HEK293 (cell line): Measurements from ENCODE around the gene NDST1.
A peak's percentile ranks its signal among the peaks of the same experiment; 100 is the strongest.

Experiments used
- CTCF ChIA-PET: fragments of 350-600 bp; formaldehyde crosslinking; extraction: SDS; loops from one replicate; lab custom pipeline; 2021; ENCODE audit warnings: antibody characterized with exemption; lab: Yijun Ruan, JAX
- POLR2A ChIA-PET: fragments of 300-600 bp; formaldehyde crosslinking; extraction: SDS; loops from one replicate; lab custom pipeline; 2020; ENCODE audit warnings: antibody characterized with exemption, inconsistent platforms; lab: Yijun Ruan, JAX
- H3K27ac ChIP-seq: fragments of 200-500 bp; sonication (Bioruptor generic); 2 replicates; pipeline ENCODE4 v1.5.1; 2014; ENCODE audit warnings: low read depth, low read length, control low read depth, inconsistent platforms; ENCODE audit errors: extremely low read depth
- H3K36me3 ChIP-seq, 2 experiments: fragments of 200-500 bp in 1 of 2; sonication (Bioruptor generic) in 1 of 2; 1 replicate in 1 of 2; 2 replicates in 1 of 2; pipeline ENCODE4 v1.5.1; 2014 to 2017; ENCODE audit warnings: inconsistent platforms in 2 of 2, low read length in 2 of 2; ENCODE audit not compliant: control insufficient read depth in 2 of 2, insufficient read depth in 1 of 2
- H3K4me1 ChIP-seq: fragments of 200-500 bp; sonication (Bioruptor generic); 2 replicates; pipeline ENCODE4 v1.5.1; 2014; ENCODE audit warnings: mild to moderate bottlenecking, low read length, inconsistent platforms; ENCODE audit not compliant: control insufficient read depth, insufficient read depth
- H3K4me3 ChIP-seq: 2 replicates; pipeline ENCODE4 v1.5.1; 2011; ENCODE audit warnings: low read depth, mild to moderate bottlenecking, control low read depth, low read length, moderate library complexity
- H3K9me3 ChIP-seq: fragments of 200-500 bp; sonication (Bioruptor generic); 2 replicates; pipeline ENCODE4 v1.5.1; 2014; ENCODE audit warnings: low read depth, low read length, inconsistent platforms; ENCODE audit not compliant: control insufficient read depth, insufficient read depth
- EGR2 ChIP-seq: fragments of 450-650 bp; formaldehyde crosslinking; IDR thresholded peaks from 2 replicates; pipeline ENCODE4 v1.5.1; 2016; ENCODE audit warnings: low read depth, missing biosample characterization, missing genetic modification characterization
- GLIS1 ChIP-seq: fragments of 450-650 bp; formaldehyde crosslinking; IDR thresholded peaks from 2 replicates; pipeline ENCODE4 v1.5.1; 2016; ENCODE audit warnings: missing biosample characterization, missing genetic modification characterization
- PRDM1 ChIP-seq: fragments of 450-650 bp; formaldehyde crosslinking; IDR thresholded peaks from 2 replicates; pipeline ENCODE4; 2016; ENCODE audit warnings: missing biosample characterization, missing genetic modification characterization
- ZFHX2 ChIP-seq: fragments of 450-650 bp; formaldehyde crosslinking; conservative IDR thresholded peaks from 2 replicates; pipeline ENCODE4 v1.5.1; 2016; ENCODE audit warnings: missing biosample characterization, missing genetic modification characterization
- ZNF175 ChIP-seq: fragments of 450-650 bp; formaldehyde crosslinking; IDR thresholded peaks from 2 replicates; pipeline ENCODE4 v1.5.1; 2016; ENCODE audit warnings: missing biosample characterization, missing genetic modification characterization
- ZNF433 ChIP-seq: fragments of 450-650 bp; formaldehyde crosslinking; IDR thresholded peaks from 2 replicates; pipeline ENCODE4 v1.5.1; 2016; ENCODE audit warnings: missing biosample characterization, missing genetic modification characterization, low read depth
- ZNF473 ChIP-seq: fragments of 450-650 bp; formaldehyde crosslinking; IDR thresholded peaks from 2 replicates; pipeline ENCODE4 v1.5.1; 2017; ENCODE audit warnings: missing biosample characterization, missing genetic modification characterization
- ZNF624 ChIP-seq: fragments of 450-650 bp; formaldehyde crosslinking; IDR thresholded peaks from 2 replicates; pipeline ENCODE4 v1.5.1; 2017; ENCODE audit warnings: missing biosample characterization, missing genetic modification characterization
- ZNF626 ChIP-seq: fragments of 450-650 bp; sonication (Bioruptor Pico); formaldehyde crosslinking; IDR thresholded peaks from 2 replicates; pipeline ENCODE4 v1.5.1; 2018; ENCODE audit warnings: missing biosample characterization, missing genetic modification characterization, inconsistent platforms
- ZNF645 ChIP-seq: fragments of 450-650 bp; formaldehyde crosslinking; IDR thresholded peaks from 2 replicates; pipeline ENCODE4; 2016; ENCODE audit warnings: missing biosample characterization, missing genetic modification characterization
- ZNF76 ChIP-seq: fragments of 450-650 bp; formaldehyde crosslinking; IDR thresholded peaks from 2 replicates; pipeline ENCODE4; 2016; ENCODE audit warnings: low read depth, missing biosample characterization, missing genetic modification characterization, borderline replicate concordance
- ZNF843 ChIP-seq: fragments of 450-650 bp; formaldehyde crosslinking; IDR thresholded peaks from 2 replicates; pipeline ENCODE4 v1.5.1; 2016; ENCODE audit warnings: missing biosample characterization, missing genetic modification characterization
- TF ChIP-seq, protein P1 (sequence below): fragments of 450-650 bp; formaldehyde crosslinking; conservative IDR thresholded peaks from 2 replicates; pipeline ENCODE4 v1.5.1; 2016; ENCODE audit warnings: low read depth, missing biosample characterization, missing genetic modification characterization
- TF ChIP-seq, protein P2 (sequence below): fragments of 450-650 bp; formaldehyde crosslinking; IDR thresholded peaks from 2 replicates; pipeline ENCODE4 v1.5.1; 2016; ENCODE audit warnings: missing biosample characterization, missing genetic modification characterization

The NDST1 gene

DNA sequence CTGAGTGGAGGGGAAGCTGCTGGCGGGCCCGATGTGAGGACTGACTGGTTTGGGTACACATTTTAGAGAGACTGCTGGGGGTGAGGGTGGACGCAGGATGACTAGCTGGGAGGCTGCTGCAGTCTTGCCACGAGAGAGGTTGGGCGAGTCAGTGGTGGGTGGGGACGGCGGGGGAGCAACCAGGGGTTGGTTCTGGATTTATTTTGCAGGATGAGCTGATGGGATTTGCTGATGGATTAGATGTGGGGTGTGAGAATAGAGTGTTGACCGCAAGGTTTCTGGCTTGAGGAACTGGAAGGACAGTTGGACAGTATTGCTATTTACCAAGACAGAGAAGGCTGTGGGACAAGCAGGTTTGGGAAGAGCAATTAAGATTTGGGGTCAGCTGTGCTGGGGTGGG is 5.8 kb upstream of the NDST1 start (continued):
- TF ChIP-seq, protein P1, sequence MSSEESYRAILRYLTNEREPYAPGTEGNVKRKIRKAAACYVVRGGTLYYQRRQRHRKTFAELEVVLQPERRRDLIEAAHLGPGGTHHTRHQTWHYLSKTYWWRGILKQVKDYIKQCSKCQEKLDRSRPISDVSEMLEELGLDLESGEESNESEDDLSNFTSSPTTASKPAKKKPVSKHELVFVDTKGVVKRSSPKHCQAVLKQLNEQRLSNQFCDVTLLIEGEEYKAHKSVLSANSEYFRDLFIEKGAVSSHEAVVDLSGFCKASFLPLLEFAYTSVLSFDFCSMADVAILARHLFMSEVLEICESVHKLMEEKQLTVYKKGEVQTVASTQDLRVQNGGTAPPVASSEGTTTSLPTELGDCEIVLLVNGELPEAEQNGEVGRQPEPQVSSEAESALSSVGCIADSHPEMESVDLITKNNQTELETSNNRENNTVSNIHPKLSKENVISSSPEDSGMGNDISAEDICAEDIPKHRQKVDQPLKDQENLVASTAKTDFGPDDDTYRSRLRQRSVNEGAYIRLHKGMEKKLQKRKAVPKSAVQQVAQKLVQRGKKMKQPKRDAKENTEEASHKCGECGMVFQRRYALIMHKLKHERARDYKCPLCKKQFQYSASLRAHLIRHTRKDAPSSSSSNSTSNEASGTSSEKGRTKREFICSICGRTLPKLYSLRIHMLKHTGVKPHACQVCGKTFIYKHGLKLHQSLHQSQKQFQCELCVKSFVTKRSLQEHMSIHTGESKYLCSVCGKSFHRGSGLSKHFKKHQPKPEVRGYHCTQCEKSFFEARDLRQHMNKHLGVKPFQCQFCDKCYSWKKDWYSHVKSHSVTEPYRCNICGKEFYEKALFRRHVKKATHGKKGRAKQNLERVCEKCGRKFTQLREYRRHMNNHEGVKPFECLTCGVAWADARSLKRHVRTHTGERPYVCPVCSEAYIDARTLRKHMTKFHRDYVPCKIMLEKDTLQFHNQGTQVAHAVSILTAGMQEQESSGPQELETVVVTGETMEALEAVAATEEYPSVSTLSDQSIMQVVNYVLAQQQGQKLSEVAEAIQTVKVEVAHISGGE (tag by site-specific recombination): no peak
- TF ChIP-seq EGR2 (tag by site-specific recombination): peak; percentile 58
- TF ChIP-seq ZNF624 (tag by site-specific recombination): no peak
- TF ChIP-seq GLIS1: peak; percentile 42; the same call in 1 of the 2 replicates
- TF ChIP-seq PRDM1 (tag by site-specific recombination): no peak
- no peak for TF ChIP-seq ZNF76 (tag by site-specific recombination)
- no peak for TF ChIP-seq ZNF645
- no peak for TF ChIP-seq ZNF175 (tag by site-specific recombination)
- TF ChIP-seq ZNF626 (tag by site-specific recombination): no peak
- TF ChIP-seq ZNF473 (tag by site-specific recombination): no peak

GRCh38 chr5:150502847-150503246 is 5.1 kb upstream of the NDST1 start:
- CTCF ChIA-PET: interaction anchor here (0.7 kb wide), 1 partner anchor 13 kb away, joined by 3 read pairs; no protein-coding TSS in a partner anchor
- H3K4me3 ChIP-seq: no peak overlapping the region
- no peak for TF ChIP-seq ZNF843
- TF ChIP-seq, protein P2, sequence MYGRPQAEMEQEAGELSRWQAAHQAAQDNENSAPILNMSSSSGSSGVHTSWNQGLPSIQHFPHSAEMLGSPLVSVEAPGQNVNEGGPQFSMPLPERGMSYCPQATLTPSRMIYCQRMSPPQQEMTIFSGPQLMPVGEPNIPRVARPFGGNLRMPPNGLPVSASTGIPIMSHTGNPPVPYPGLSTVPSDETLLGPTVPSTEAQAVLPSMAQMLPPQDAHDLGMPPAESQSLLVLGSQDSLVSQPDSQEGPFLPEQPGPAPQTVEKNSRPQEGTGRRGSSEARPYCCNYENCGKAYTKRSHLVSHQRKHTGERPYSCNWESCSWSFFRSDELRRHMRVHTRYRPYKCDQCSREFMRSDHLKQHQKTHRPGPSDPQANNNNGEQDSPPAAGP (tag by site-specific recombination): no peak
- H3K27ac ChIP-seq: no peak overlapping the region
- H3K9me3 ChIP-seq: no peaks in the 10 kb centered on the region
- peaks cover 0 to 3% of the 10 kb centered on the region in 2 experiments; a peak in 1 of 3 replicates for H3K36me3 ChIP-seq
- POLR2A ChIA-PET: no interaction called here
- H3K4me1 ChIP-seq: peaks cover 14% of the 10 kb centered on the region

- H3K4me3 ChIP-seq: no peak overlapping the region
- no peak overlapping the region for H3K27ac ChIP-seq
- ChIA-PET POLR2A (no interaction called here), CTCF (interaction anchor here (0.7 kb wide), 1 partner anchor 13 kb away, joined by 3 read pairs; no protein-coding TSS in a partner anchor)
- no peaks in the 10 kb centered on the region for H3K9me3 ChIP-seq
- peaks cover 9% of the 10 kb centered on the region for H3K4me1 ChIP-seq
- H3K36me3 ChIP-seq: peaks cover 0 to 3% of the 10 kb centered on the region in 2 experiments; a peak in 1 of 3 replicates
- TF ChIP-seq ZNF433 (tag by site-specific recombination) (no peak), ZFHX2 (tag by site-specific recombination) (peak; percentile 86), EGR2 (tag by site-specific recombination) (peak; percentile 79)
These were observed 4.5 kb upstream of the NDST1 start for GRCh38 chr5:150503386-150503785.
